ENCODE data around the gene NDUFC1. TPM values are rescaled to one million over a fixed set of nuclear protein-coding genes. Genes with fewer than 3 reads are reported as not detected.

Gene NDUFC1
- total and polyA plus RNA-seq, 9 of the 15 experiments (the other 6 are each of a cell fraction or from before 2014, with no cell fraction given) = 58.9 to 378 (median 120) TPM

- no peak for TF ChIP-seq PREB (CRISPR knock-in tag; IDR thresholded peaks at IDR 0.05)
- TF ChIP-seq ZNF324 (CRISPR knock-in tag; IDR thresholded peaks at IDR 0.05) = no peak
- TF ChIP-seq MTA1 (IDR thresholded peaks at IDR 0.05; ENCODE audit: borderline replicate concordance) = no peak
- TF ChIP-seq HDAC1 (IDR thresholded peaks at IDR 0.05) = peak in 1 of 2 experiments; percentile 66; a peak in 1 of 4 replicates
- TF ChIP-seq CREB1 (IDR thresholded peaks at IDR 0.05) = peak; percentile 64
- no peak for TF ChIP-seq CREB1 (CRISPR knock-in tag; IDR thresholded peaks at IDR 0.05)
- no peak for TF ChIP-seq ZNF121 (CRISPR knock-in tag; conservative IDR thresholded peaks at IDR 0.05)
- peak; percentile 95 for TF ChIP-seq TAF9B (IDR thresholded peaks at IDR 0.05; ENCODE audit: partially characterized antibody)
- TF ChIP-seq PRDM10 (IDR thresholded peaks at IDR 0.05; ENCODE audit: partially characterized antibody) = no peak
- no peak for TF ChIP-seq ZNF146 (CRISPR knock-in tag; IDR thresholded peaks at IDR 0.05; ENCODE audit: unreplicated experiment)
- TF ChIP-seq NCOA1 (IDR thresholded peaks at IDR 0.05; ENCODE audit: low read depth) = 0 out of 2 replicates have a peak, but pooled peaks have one; percentile 38
- no peak for TF ChIP-seq MXD1 (CRISPR knock-in tag; IDR thresholded peaks at IDR 0.05; ENCODE audit: borderline replicate concordance, poor library complexity, severe bottlenecking)
- no peak for TF ChIP-seq NCOA6 (IDR thresholded peaks at IDR 0.05)
- TF ChIP-seq FOXJ3 (CRISPR knock-in tag; IDR thresholded peaks at IDR 0.05) = no peak
- peak; percentile 77 to 84 for TF ChIP-seq RAD21 (CRISPR knock-in tag; conservative IDR thresholded peaks at IDR 0.05 in 1 of 2, IDR thresholded peaks at IDR 0.05 in 1 of 2)
- TF ChIP-seq NELFE (IDR thresholded peaks at IDR 0.05; ENCODE audit: insufficient read depth, insufficient read length) = no peak
- TF ChIP-seq KHSRP (IDR thresholded peaks at IDR 0.05) = no peak
- peak; percentile 67 for TF ChIP-seq MAX (CRISPR knock-in tag; IDR thresholded peaks at IDR 0.05)
- no peak for TF ChIP-seq ASH1L (IDR thresholded peaks at IDR 0.05; ENCODE audit: borderline replicate concordance, low read depth, partially characterized antibody)
- no peak for TF ChIP-seq FOXP4 (CRISPR knock-in tag; IDR thresholded peaks at IDR 0.05; ENCODE audit: borderline replicate concordance)
- no peak for TF ChIP-seq TRIM28 (IDR thresholded peaks at IDR 0.05)
- no peak for TF ChIP-seq TAF15 (IDR thresholded peaks at IDR 0.05; ENCODE audit: low read depth, low read length)
These were observed 6.9 kb downstream of the NDUFC1 start (continued) for GRCh38 chr4:139295206-139295941.

Measured in K562 (cell line).